CD4-positive, alpha-beta T cell treated with Interleukin-4 for 1 hour (primary cell): ENCODE measurements around the gene LRRC32.
A peak's percentile ranks its signal among the peaks of the same experiment; 100 is the strongest.

ENCODE experiments used
- DNase-seq, 2 donors: peaks; one replicate each; pipeline ENCODE4 v3.0.0-alpha.2; 2020 to 2022

The LRRC32 gene

DNA sequence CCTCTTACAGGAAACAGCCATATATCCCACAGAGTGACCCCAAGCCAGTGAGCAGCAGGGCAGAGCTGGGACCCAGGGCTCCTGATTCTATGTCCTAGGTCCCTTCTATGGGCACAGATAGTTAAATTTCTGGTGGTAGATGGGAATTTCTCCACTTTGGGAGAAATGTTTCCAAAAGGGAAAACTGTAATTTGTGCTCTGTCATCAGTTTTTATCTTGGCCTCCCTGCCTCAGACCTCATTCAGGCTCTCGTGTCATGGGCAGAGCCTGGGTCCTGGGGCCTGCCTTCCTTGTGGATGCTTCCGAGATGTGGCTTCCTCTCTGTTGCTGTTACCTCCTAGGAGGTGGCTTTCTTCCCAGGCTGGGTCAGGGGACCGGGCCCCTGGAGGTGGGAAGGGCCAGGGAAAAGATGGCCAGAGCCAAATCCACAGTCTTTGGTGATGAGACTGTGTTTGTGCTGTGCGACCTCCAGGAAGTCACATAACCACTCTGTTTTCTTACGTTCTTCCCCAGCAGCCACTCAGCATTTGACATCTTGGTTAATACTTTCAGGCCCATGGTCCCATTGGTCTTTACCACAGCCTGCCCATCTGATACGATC is 8.6 kb downstream of the LRRC32 start:
- no peak for DNase-seq

DNA sequence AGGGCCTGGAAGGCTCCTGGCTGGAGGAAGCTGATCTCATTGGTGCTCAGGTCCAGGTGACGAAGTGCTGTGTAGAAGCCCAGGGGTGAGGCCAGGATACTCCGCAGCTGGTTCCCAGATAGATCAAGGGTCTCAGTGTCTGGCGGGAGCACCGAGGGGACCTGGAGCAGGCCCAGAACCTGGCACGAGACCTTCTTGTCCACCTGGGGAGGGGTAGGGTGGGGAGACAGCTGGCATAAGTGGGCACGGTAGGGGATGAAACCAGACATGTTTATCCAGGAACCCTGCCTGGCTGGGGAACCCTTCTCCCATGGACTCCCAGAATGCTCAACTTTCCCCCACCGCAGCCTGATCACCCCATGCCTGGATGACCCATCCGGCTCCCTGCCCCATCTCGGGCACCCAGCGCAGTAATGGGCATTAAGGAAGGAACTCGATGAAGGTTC is 9.2 kb downstream of the LRRC32 start:
- no peak for DNase-seq

DNA sequence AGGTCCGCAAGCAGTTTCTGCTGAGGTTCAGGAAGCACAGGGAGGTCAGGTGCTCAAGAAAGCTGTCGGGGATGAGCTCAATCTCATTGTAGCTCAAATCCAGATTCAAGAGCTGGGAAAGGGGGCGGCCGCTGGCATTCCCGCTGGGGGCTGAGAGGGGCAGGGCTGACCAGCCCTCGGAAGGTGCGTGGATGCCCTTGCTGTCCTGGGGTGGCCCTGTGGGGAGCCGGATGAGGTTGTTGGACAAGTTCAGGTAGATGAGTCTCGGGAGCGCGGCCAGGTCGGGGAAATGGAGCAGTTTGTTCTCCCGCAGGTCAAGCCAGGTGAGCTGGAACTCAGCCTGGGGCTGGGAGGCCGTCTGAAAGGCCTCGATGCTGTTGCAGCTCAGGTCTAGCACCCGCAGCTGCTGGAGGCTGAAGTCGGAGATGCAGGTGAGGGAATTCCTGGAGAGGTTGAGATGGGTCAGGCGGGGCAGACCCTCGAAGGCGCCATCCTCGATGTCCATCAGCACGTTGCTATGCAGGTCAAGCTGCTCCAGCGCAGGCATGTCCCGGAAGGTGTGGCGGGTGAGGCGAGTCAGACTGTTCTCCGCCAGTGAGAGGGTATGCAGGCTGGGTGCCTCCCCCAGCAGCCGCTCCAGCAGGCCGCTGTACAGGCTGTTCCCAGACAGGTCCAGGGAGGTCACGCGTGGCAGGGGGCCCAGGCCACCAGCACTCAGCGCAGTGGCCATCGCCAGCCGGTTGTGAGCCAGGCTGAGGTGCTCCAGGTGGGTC is 9.8 kb downstream of the LRRC32 start:
- no peak for DNase-seq

GRCh38 chr11:76659672-76660532 is 10.6 kb downstream of the LRRC32 start:
- DNase-seq = no peak

DNA sequence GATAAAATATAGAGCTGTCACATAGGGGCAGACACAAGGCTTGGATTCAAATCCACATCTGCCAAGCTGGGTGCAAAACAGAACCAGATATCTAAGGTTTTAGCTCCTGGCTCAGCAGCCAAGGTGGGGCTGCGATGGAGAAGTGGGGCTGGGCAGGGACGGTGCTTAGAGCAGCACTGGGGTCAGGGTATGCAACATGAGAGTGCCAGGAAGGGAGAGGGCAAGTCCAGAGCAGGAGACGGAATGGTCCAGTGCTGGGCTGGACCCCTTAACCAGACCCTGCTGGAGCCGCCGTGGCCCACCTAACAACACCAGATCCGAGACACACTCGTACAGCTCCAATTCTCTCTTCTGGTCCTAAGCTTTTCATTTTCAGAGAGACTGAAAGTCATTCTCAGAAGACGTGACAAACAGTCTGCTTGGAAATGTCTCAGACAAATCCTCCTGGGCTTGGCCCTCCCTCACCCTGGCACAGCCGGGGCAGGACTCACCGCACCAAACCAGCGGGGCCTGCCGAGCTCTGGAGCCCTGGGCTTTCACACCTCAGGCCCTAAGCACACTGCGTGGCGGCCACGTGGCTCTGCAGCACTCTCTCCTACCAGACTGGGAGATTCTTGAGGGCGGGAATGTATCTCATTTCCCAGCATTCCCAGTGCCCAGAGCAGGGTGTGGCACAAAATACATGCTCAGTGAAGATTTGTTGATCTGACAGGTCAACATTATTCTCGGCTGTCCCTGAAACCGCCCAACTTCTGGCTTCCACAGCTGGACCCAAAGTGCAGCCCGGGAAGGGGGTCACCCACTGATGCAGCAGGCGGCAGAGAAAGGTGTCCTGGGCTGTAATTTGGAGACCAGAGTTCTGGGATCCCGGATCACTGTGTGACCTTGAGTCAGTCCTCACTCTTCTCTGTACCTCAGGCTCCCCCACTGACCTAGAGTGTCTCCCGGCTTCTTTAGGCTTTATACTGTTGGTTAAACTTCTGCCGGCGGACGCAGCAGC is 11.6 kb downstream of the LRRC32 start:
- no peak for DNase-seq

DNA sequence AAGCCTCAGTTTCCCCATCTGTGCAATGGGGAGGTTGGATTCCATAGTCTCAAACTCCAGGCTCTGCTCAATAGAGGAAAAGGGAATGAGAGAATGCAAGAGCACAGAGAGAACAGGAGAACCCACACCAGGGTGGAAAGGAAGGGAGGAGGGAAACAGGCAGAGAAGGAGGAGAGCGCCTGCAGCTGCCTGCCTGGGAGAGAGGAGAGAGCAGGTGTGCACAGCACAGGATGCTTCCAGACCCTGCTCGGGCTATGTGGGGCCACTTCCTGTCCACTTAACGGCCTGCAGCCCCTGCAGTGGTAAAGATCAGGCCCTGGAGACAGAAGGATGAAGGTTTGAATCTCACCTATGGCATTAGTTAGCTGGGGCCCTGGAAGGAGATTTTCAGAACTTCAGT is 12.3 kb downstream of the LRRC32 start:
- no peak for DNase-seq

- DNase-seq = no peak
Observed at GRCh38 chr11:76657187-76658170, 13.1 kb downstream of the LRRC32 start.

DNA sequence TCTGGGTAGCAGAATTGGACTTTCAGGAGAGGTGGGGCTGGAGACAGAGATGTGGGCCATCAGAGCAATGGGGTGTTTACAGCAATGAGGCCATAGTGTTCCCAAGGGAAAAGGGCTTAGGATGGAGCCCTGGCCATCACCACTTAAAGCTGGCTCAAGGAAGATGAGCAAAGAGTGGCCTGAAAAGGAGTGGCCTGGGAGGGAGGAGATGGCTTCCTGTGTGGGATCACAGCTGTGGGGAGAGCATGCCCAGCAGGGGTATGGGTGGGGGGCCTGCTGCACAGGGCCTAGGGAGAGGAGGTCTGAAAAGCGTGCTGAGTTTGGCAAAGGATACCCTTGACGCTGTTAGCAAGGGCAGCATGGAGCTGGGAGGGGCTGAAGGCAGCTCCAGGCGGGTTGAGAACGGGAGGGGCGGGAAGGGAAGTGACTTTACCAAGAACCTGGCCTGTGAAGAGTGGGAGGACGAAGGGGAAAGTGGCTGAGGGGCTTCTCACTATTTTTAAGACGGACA is 13.9 kb downstream of the LRRC32 start:
- peak in 1 of 2 donors; percentile 7 for DNase-seq

- peak in 1 of 2 donors; percentile 4 for DNase-seq
Observed at GRCh38 chr11:76656050-76656531, 14.5 kb downstream of the LRRC32 start.

DNA sequence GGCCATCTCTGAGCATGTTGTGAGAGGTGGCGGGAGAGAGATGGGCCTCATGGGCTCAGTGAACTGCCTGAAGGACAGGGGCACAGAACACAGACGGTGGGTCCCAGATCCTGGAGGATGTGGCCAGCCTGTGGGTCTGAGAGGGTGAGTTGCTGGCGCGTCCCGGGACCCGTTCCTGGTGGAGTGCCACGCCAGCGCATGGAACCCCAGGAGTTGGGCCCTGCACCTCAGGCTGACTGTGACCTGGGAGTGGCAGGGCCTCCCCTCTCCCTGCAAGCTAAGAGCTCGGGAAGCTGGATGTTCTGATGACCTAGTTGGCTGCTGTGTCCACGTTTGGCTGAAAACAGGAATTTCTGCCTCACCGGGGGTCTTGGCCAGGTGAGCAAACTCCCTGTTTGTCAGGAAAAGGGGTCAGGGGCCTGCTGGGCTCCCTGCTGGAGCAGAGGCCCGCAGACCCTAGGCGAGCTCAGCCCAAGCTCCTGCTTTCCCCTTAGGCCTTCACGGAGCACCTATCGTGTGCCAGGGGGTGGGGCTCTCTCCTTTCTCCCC is 15.0 kb downstream of the LRRC32 start:
- peak in 1 of 2 donors; percentile 10 for DNase-seq

DNA sequence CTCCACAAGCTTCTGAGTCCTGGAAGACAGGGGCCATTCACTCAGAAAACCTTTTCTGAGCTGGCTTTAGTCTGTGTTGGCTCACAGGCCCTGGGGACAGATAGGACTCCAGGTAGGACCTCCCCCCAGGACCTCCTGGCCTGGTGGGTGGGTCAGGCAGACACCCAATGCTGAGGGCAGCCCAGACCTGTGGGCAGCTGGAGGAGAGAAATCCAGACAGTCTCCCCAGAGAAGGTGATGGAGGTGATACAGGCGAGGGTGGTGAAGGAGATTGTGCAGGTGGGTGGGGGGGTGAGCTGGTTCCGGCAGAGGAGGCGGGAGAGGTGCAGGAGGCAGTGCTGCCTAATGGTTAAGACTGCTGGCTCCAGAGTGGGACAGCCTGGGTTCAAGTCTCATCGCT is 15.6 kb downstream of the LRRC32 start:
- no peak for DNase-seq

- peak in 1 of 2 donors; percentile 3 for DNase-seq
Observed at GRCh38 chr11:76654298-76654851, 16.2 kb downstream of the LRRC32 start.

- DNase-seq = peak in 1 of 2 donors; percentile 3
Observed at GRCh38 chr11:76653674-76654284, 16.8 kb downstream of the LRRC32 start.

- DNase-seq = peak in 1 of 2 donors; percentile 5
Observed at GRCh38 chr11:76653012-76653673, 17.4 kb downstream of the LRRC32 start.

DNA sequence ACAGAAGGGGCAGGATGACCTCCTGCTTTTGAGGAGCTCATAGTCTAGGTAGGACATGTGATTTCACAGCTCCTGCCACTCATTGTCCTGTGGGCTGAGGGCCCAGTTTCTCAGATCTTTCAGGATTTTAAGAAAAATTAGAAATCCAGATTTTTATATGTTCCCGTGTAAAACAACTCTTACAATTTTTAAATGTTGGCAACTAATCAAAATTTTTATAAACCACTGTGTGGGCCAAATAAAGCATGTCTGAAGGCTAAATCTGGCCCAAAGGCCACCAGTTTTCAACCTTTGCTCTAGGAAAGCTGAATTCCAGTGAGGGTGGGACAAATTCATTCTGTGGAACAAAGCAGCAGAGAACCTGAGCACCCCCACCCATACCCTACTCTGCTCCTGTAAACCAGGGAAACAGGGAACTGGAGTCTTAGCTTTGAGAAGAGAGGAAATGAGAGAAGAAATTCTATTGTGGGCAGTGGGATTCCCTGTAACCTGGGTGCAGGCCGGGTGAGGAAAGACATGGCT is 20.6 kb downstream of the LRRC32 start:
- no peak for DNase-seq

DNA sequence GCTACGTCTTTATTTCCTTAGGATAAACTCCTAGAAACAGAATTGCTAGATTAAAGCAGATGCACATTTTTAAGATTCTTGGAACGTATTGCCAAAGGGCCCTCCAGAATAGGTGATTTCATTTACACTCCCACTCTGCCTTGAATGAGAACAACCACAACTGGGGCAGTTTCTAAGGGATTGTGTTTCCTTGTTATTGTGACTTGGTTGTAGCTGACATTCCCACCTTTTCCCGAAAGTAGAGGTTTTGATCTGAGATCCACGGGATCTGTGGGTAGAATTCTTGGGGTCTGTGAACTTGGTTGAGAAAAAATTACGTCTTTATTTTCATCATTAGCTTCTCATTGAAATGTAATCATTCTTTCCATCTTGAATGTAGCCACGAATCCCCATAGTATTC is 21.5 kb downstream of the LRRC32 start:
- DNase-seq = no peak

DNA sequence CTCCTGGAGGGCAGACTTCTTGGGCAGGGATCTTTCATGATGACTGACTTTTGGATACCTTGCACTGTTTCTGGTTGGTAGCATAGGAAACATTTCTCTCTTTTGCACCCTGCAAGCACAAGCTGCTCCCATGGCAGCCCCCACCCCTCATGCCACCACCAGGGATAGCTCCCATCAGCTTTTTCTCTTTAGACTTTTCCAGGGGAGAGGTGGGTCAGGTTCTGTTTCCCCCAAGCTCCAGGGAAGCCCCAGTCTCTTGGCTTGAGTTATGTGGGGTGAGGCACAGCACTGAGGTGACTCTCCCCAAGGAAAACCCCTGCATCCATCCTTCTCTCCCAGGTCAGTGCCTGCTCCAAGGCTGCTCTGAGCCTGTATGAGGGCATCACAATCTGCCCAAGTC is 22.5 kb downstream of the LRRC32 start:
- DNase-seq = peak in 1 of 2 donors; percentile 5

GRCh38 chr11:76646882-76647534 is 23.5 kb downstream of the LRRC32 start:
- no peak for DNase-seq
